HG02610 (cell line): ENCODE measurements around the gene BRAF.
"Not testable (repeated sequence)": the region's sequence is repeated elsewhere in the genome, so short reads cannot be mapped to it uniquely, and the experiment has no call there.

Source experiments
- ATAC-seq: cut with Tn5 transposase; IDR thresholded peaks from one replicate; pipeline ENCODE4 v1.9.1; 2021; ENCODE audit warnings: mild to moderate bottlenecking, moderate library complexity; ENCODE audit not compliant: unreplicated experiment

BRAF gene

GRCh38 chr7:140924821-140925421 lies at the start of gene BRAF:
Gene BRAF (minus strand): TSS chr7:140924929. CDS start chr7:140924703, 226 bp downstream.
- ATAC-seq = peak; percentile 61

DNA sequence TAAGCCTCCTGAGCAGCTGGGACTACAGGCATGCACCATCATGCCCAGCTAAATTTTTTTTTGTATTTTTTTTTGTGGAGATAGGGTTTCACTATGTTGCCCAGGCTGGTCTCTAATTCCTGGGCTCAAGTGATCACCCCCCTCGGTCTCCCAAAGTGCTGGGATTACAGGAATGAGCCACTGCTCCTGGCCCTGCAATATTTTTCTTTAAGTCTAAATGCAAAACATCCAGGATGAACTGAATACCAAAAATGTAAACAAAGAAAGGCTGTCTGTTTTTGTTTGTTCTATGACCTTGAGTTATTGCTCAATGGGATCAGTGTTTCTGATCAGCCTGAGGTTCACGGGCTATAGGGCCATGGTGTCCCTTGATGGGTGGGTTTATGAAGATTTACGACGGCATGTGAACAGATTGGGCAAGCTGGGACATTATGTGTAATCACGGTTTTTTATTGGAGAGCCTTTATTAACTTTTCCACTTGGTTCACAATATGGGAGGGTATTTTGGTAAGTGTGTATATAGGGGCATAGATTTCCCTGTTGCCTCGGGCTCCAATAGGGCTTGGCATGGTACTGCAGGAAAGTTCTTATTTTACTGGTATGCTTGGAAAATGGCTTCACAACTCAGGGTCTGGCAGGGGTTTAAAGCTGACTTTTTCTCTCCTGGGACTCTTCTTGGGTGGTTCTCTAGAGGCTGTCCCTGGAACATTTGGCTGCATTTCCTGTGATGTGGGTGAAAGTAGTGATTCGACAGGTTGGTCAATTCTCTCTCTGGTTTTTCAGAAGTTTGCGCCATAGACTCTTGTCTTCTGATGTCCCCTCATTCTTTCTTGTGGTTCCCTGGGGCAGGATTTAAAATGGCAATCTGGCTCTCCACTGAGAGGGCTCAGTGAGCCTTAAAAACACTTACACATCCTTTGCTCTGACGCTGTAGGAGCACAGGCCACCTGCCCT lies 48.4 kb upstream of the BRAF start:
- ATAC-seq = no peak

GRCh38 chr7:140972344-140972743 lies 47.6 kb upstream of the BRAF start:
- ATAC-seq = no peak

- no peak for ATAC-seq
These were observed 42.7 kb upstream of the BRAF start for GRCh38 chr7:140967438-140967837.

DNA sequence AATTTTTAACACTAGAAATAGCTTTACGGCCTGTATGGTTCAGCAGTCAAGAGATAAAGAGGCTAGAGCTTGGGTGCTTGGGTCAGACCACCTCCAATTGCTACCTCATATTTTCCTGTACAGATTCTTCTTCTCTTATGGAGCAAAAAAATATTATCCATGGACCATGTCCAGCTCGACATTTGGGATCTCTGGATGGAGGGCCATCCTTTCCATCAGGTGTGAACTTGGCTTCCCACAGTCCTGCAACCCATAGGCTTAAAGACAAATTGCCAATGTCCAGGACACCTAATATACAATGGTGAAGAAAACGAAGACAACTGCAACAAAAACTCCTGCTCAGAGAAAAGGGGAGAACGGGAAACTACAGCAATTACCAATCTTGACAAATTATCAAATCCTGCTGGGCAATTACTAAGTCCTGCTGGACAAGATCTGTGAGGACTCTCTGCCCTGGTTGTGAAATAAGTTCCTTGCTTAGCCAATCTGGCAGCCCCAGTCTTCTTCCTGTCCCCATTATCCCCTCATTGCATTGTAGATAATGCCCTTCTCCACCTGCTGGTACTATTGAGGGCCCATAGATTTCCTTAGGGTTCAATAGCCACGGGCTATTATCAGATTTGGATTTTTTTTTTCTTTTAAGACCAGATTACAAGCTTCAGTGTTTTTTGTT lies 42.0 kb upstream of the BRAF start:
- no peak for ATAC-seq

DNA sequence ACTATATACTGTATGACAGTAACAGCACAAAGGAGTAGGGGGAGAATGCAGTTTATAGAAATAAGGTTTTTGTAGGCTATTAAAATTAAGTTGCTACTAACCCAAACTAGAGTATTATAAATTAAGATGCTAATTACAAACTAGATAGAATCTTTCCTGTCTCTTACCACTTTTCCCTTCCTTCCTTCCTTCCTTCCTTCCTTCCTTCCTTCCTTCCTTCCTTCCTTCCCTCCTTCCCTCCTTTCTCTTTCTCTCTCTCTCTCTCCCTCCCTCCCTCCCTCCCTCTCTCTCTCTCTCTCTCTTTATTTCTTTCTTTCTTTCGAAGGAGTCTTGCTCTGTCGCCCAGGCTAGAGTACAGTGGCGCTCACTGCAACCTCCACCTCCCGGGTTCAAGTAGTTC lies 36.4 kb upstream of the BRAF start:
- no peak for ATAC-seq

- ATAC-seq = not testable (repeated sequence)
These were observed 32.3 kb upstream of the BRAF start for GRCh38 chr7:140956997-140957396.

DNA sequence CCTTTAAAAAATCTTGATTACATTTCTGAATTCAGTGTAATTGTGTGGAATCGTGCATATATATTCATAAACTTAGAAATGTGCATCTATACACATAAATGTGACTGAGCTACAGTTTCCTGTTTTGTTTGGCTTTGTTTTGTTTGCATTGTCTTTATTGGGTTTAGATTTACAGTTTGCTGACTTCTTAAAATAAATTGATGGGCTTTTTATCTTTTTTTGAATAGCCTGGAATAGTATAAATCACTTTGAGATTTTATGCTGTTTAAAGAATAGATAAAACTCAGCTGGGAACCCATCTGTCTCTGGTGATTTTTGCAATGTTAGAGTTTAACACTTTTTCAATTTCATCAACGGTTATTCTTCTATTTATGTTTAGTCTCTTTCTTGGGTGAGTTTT lies 21.2 kb upstream of the BRAF start:
- no peak for ATAC-seq

- ATAC-seq = not testable (repeated sequence)
These were observed 17.5 kb upstream of the BRAF start for GRCh38 chr7:140942242-140942641.

- no peak for ATAC-seq
These were observed 16.2 kb upstream of the BRAF start for GRCh38 chr7:140940898-140941297.

DNA sequence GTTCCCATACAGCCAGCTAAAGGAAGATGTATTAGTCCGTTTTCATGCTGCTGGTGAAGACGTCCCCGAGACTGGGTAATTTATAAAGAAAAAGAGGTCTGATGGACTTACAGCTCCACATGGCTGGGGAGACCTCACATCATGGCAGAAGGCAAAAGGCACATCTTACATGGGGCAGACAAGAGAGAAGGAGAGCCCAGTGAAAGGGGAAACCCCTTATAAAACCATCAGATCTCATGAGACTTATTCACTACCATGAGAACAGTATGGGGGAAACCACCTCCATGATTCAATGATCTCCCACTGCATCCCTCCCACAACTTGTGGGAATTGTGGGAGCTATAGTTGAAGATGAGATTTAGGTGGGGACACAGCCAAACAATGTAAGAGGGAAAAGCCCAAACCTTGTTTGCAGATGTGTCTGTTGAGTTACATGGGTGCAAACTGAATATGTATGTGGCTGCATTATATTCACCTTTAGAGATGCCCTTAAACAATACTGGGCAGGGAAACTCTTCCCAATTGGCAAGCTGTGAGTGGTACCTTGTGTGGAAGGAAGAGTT lies 13.1 kb upstream of the BRAF start:
- ATAC-seq = no peak

DNA sequence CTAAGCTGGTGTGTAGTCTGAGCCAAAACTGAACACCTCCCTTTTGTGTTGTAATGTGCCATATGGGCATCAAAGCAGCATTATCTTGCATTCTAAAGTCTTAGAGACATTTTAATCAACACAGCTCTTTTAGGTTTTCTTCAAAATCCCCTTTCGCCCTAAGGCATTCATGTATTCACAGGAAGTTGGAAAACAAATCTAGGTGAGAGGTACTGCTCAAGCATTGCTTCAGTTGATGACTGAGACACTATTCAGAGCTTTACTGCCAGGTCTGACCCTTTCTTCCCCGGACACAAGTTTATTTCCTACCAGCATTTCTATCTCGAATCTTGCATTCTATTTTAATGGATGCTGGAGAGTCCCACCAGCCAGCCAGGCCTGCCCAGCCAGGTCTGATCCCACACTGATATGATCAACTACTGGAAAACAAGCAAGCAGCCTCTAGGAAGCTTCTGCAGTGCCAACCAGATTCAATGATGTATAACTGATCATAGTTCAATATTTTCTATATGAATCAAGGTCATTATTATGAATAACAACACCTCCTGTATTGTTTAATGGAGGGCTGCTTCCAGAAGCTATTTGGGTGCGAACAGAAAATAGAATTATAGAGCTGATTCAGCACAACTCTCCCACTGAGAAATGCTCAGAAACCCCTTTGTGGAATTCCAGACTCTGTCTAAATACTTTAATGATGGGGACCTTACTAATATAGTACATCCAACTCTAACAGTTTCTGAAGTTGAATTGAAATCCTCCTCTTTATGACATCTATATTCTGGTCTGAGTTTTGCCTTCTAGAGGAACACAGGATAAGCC lies 4.0 kb upstream of the BRAF start:
- no peak for ATAC-seq

DNA sequence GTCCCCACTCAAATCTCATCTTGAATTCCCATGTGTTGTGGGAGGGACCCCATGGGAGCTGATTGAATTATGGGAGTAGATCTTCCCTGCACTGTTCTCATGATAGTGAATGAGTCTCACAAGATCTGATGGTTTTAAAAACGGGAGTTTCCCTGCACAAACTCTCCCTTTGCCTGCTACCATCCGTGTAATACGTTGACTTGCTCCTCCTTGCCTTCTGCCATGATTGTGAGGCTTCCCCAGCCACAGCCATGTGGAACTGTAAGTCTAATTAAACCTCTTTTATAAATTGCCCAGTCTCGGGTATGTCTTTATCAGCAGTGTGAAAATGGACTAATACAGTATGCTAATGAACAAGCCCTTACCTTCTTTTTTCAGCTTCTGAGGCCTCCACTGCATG lies 3.2 kb upstream of the BRAF start:
- not testable (repeated sequence) for ATAC-seq

- no peak for ATAC-seq
These were observed 2.6 kb upstream of the BRAF start for GRCh38 chr7:140927351-140927750.

DNA sequence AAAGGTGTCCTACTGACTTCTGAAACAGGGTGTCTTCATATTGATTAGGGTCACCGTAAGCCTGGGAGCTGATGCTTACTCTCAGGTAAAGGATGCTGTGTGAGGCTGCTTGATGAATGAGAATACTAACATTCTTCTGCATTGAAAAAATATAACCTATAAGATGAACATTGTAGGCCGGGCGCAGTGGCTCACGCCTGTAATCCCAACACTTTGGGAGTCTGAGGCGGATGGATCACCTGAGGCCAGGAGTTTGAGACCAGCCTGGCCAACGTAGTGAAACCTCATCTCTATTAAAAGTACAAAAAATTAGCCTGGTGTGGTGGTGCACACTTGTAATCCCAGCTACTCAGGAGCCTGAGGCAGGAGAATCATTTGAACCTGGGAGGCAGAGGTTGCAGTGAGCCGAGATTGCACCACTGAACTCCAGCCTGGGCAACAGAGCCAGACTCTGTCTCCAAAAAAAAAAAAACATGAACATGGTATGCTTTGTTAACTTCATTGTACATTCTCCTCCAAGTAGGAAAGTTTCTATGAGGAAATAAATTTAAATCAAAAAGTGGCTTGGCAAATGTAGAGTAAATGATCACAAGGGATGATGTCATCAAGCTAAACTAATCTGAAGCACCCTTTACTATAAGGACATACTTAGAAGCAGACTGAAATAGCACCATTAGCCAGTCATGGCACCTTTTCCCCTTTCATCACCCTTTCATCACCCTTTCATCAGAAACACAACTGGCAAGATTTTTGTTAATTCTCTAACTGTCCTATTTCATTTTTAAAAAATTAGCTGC lies 1.5 kb upstream of the BRAF start:
- no peak for ATAC-seq

DNA sequence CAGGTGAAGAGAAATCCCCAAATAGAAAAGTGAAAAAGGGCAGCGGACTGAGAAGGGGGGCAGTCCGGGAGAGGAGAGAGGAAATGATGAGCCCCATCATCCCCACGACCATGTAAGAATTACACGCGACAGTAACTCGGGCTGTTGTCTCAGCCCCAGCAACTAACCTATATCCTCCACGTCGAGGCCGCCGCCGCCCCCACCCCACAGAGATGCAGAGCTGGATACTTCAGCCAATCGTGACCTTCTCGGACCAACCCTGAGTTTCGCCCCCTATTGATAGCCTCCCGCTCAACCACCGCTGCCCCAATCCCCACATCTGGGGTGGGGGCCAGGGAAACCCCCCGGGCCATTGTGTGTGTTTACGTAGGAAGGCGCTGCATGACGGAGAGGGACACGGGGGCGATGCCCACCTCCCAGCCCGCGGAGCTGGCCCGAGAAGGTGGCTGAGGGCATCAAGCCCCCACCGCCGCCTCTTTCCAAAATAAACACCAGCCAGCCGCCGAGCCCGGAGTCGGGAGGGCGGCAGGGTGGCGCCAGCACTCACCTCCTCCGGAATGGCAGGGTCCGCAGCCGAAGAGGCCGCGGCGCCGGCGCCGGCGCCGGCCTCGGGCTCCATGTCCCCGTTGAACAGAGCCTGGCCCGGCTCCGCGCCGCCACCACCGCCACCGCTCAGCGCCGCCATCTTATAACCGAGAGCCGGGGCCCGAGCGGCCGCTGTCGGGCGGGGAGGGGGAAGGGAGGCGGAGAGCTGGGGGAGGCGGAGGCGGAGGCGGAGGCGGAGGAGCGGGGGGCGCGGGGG lies 509 bp downstream of the BRAF start:
- ATAC-seq = peak; percentile 77

GRCh38 chr7:140923358-140924006 lies 1.2 kb downstream of the BRAF start:
- ATAC-seq = peak; percentile 6

DNA sequence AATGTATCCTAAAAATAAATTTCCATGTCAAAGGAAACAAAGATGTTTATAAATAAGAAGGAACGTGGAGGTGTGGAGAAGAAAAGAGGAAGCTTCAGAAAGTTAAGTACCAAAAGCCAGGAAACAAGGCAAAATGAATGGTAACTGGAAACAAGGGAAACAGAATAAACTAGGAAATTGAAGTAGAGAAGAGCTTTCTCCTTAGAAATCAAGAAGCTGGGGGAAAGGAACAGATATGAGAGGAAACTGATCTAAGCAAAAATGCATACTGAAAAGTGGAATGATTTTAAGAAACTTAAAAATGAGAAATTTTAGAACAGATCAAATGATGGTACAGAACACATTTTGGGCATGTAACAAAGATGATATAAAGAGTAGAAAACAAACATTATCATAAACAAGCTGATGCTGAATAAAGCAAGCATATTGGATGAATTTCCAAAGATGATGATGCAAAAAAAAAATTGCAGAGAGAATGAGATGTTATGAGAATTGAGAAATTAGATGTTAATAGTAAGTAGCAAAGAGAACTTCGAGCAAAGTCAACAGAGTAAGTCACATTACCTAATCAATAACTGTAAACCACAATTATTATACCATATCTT lies 1.9 kb downstream of the BRAF start:
- ATAC-seq = no peak
